GM21423 (cell line): ENCODE results near the gene TMTC2.
"Not testable (repeated sequence)": the region's sequence is repeated elsewhere in the genome, so short reads cannot be mapped to it uniquely, and the experiment has no call there.

Experiments used
- ATAC-seq: cut with Tn5 transposase; IDR thresholded peaks from one replicate; pipeline ENCODE4 v1.9.1; 2021; ENCODE audit warnings: mild to moderate bottlenecking, moderate library complexity; ENCODE audit not compliant: unreplicated experiment

Gene TMTC2

DNA sequence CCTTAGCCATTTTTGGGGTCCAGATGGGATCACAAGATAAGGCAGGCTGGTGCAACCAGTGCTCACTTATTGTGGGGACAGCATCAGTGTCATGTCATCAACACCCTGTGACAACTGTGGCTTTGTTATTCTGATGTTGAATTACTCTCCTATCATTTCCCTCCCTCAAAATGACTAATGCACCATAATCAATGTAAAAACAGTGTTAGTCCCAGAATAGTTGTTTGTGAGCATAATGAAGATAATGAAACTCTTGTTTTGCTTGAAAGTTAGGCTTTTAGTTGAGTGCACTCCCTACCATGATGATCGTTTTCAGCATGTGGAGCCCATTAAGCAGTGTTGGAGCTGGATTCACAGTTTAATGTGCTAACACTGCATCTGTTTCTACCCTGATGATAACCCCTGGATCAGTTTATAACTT lies 151.4 kb downstream of the TMTC2 start:
- ATAC-seq, result no peak

- no peak for ATAC-seq
Observed at GRCh38 chr12:82838827-82839226, 152.1 kb downstream of the TMTC2 start.

DNA sequence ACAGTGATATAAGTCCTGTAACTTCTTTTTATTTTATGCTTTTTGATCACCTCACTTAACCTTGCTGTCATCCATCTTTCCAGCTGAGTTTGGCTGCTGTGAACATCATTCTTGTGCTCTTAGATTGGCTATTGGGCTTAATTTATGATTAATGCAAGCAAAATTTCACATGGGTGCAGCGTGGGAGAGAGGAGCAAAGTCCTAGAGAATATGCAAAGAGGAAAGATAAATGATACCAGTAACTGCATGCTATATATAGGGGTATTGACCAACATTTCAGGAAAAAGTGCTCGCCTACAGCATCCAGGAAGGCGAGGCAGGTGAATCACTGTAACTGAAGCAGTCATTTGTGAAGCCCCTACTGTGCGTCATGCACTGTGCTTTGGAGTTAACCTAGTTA lies 153.1 kb downstream of the TMTC2 start:
- no peak for ATAC-seq

DNA sequence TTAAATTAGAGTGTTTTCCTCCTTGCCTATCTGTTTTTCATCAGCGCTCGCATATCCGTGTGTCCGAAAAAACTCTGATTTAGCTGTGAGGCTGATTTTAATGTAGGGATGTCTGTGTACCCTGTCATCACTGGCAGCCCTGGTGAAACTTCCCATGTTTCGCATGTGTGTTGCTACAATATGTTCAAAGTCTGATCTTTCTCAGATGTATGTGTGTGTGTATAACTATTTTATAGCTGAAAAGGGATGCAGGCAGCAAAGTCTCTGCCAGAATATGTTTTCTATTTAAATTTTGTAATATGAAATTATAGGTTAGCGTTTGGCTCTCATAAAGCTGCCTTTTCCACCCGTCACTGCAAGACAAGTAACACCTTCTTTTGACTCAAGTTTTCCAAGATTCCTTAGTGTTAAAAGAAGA lies 154.8 kb downstream of the TMTC2 start:
- ATAC-seq, result no peak

DNA sequence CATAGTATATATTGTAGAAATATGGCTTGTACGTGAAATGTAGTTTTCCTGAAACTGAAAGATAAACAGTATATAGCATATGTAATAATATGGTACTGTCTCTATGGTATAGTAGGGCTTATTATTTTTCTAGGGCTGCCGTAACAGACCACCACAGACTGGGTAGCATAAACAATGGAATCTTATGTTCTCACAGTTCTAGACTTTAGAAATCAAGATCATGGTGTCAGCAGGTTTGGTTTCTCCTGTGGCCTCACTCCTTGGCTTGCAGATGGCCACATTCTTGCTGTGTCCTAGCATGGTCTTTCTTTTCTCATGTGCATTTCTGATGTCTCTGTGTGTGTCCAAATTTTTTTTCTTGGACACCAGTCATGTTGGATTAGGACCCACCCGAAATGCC lies 155.8 kb downstream of the TMTC2 start:
- ATAC-seq, result no peak

DNA sequence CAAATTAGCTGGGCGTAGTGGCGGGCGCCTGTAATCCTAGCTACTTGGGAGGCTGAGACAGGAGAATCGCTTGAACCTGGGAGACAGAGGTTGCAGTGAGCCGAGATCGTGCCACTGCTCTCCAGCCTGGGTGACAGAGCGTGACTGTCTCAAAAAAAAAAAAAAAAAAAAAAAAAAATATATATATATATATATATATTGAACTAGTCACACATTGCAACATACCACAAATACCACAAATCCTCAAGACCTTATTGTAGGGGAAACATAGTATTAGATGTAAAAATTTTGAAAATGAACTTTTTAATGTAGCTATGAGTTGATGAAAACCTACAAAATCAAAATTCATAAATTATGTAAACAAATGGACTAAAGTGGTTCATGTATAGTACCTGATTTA lies 158.4 kb downstream of the TMTC2 start:
- ATAC-seq, result not testable (repeated sequence)

DNA sequence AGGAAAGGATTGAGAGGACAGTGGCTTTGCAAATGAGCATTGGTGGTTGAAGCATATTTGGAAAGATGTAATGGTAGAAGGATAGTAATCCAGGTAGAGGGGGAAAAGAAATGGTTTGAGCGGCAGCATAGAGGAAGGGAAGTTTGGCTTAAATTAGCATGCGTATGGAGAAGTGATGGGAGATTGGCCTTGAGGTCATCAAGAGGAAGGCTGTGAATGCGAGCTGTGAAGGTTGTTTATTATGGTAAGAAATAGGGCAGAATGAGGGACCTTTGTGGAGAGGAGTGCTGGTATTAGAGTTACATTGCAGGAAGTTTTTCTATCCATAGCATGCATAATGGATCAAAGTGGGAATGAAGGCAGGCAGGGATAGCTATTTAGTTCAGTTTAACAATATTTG lies 162.1 kb downstream of the TMTC2 start:
- no peak for ATAC-seq

DNA sequence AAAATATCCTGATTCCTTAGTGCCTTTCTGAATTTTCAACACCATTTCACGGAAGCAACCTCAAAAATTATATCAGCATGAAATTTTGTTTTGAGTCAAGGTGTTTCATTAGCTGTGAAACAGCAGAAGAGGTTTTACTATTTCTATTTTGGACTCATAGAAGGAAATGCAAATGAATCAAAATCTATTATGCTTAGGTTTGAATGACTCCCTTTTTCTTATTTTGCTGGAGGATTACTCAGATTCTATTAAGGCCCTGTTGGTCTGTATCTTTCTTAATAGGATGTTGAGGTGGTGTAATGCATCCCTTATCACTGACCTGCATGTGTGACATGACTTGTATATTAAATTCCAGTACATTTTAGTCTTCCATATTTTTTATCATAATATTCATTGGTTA lies 165.8 kb downstream of the TMTC2 start:
- no peak for ATAC-seq

DNA sequence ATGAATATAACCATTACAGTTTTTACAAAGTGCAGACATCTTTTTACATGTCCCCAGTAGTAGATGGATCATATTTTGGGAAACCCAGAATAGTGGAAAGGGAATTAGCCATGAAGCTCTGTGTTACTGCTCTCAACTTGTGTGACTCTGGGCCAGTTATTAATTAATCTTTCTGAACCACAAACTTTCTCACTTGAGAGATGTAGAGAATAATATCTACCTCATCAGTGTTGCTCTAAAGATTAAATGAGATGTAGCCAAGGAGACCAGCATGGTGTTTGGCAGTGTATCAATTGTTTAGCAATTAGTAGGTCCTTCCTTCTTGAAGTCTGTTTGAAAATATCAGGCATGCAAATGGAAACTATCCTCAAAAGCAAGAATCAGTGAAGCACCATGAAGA lies 169.2 kb downstream of the TMTC2 start:
- ATAC-seq, result peak; percentile 94

DNA sequence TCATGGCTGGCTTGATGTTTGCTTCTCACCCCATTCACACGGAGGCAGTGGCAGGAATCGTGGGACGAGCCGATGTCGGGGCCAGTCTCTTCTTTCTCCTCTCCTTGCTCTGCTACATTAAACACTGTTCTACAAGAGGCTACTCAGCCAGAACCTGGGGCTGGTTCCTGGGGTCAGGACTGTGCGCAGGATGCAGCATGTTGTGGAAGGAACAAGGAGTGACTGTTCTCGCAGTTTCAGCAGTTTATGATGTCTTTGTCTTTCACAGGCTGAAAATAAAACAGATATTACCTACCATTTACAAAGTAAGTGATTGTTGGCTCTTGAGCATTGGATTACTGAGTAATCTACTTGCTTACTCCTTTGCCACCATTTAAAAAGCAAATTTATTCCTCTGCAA lies 170.6 kb downstream of the TMTC2 start:
- ATAC-seq, result no peak

DNA sequence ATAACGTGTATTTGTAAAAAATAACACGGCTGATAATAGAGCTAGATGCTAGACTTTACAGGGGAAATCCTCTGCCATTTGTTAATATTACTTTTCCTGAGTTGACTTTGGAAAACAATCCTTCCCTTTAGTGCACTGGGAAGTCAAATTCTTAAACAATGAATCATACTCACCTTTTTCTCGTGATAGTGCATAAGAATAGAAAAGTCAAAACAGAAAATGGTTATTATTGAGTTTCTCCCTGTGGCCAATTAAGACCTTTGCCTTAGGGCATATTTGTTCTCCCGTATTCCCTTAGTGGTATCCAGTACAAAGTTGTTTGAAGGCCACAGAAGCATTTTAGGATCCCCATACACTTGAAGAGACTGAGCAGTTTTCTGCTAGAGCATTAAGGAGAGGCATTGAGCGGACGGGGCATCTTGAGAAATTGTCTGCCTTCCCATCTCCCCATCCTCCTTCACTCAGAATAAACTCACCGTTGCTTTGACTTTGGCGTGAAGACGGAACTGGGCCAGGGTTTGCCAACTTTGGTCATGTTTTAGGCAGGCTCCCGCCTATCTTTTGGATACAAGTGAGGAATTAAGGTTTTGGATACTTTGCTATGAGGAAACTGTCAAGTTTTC lies 171.3 kb downstream of the TMTC2 start:
- ATAC-seq, result no peak

DNA sequence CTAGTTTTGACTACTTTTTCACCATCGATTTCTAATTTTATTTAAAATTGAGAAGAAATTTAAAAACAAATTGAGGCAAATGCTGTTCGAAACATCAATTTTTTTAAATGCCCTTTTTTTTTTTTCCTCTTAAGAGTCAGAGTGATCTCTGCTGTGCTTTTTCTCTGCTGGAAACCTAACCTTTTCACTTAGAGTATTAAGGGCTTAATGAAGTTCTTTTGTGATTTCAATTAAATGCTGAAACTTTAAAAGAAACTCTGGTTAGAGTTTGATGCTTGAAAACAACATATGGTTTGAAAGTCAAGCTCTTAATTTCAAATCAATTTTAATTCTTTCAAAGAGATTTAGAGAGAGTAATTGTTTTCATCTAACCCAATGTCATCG lies 171.8 kb downstream of the TMTC2 start:
- ATAC-seq, result no peak

DNA sequence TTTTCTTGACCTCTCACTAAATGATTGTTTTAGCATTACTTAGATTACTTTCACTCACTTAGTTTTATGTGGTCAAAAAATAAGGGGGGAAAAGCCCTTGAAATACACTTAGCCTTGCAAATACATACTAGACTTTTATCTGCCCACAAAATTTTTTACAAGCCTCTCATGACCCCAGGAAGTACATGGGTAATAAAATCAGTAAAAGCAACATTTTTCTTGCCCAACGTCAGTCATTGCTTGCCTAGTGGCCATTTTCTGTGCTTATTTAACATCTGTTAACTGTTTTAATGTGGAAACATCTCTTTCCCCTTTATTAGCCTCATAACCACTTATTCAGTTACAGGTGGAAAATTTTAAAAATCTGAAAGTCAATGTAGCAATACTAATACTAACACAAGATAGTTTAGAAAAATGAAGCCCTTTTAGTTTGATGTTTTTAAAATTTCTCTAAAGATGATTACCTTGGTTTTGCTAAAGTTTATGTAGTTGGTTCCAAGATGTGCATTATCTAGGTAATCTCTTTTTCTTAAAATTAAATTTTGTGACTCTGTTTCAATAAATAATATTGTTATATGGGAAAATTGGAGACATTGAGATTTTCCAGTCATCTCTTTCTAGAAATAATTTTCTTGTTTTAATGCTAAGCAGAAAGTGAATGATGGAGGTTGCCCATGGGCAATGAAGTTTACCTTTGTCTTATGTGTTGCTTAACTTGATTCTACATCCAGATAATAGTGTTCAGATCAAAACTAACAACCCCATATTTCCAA lies 175.5 kb downstream of the TMTC2 start:
- ATAC-seq, result no peak

DNA sequence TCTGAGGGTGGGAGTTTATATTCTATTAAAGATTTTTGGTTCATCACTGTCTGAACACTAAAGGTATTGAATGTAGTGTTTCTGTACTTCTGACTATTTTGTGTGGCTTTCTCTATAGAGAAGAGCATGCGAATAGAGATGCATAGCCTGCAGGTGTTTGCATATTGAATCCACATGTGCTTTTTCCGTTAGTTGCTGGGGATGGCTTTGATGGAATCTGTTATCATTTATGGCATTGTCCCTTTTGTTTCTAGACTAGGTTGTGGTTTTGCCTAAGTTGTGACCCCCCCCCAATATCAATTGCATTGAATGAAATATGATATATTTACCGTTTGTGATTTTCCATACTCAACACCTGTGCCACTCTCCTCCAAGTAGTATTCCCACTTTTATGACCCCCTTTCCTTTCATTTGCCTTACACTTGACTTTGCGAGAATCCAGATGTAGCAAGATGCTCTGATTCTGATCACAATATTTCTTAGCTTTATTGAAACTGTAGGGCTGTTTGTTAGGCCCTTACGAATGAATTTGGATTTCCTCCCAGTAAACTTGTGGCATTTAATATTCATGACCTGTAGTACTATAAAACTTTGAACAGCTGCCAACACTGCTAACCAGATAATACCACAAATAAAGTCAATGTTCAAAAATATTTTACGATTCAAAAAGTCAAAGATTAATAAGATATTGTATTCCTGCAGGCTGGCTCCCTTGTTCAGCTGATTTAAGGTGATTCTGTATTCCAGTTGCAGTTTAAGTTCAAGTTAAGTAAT lies 176.4 kb downstream of the TMTC2 start:
- ATAC-seq, result no peak

GRCh38 chr12:82866227-82866775 lies 179.6 kb downstream of the TMTC2 start:
- ATAC-seq, result no peak

DNA sequence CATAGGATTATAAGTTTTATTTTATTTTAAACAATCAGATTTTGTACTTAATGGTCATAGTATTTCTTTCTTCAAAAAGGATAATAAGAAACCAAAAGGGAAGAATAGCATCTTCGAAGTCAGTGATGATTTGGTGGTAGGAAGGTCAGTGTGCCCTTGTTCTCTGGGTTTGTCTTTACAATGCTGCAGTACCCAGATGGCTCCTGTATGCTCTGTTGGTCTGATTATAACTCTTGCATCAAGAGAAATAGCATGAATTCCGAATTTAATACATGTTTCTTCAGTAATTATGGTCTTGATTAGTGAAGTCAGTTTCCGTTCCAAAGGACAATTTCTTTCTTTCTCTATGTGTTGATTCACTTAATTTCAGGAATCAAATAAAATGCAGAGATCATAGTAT lies 180.2 kb downstream of the TMTC2 start:
- ATAC-seq, result no peak

- ATAC-seq, result no peak
Observed at GRCh38 chr12:82867762-82868500, 181.2 kb downstream of the TMTC2 start.

DNA sequence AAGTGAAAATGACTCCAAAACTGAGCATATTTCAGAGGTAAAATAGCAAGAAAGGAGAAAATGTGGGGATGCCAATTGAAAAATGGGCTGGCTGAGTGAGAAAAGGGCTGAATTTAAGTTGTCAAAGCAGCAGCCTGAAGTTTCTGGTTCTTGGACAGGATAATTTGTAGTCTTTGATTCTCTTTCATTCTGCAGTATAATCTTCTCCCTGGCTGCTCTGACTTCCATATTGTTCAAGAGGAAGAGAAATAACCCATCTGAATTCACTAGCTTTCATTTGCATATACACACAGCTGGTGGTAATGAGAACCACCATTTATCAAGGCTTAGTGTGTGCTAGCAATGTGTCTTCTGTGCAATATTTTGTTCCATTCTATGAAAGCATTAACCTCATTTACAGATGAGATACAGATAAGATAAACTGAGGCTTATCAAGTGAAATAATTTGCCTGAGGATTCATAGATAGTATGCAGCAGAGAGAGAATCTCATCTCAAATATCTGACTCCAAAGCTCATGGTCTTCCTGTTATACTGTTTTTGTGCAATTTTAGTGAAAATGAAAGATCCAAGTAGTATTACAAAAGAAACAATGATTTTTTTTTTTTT lies 184.2 kb downstream of the TMTC2 start:
- peak; percentile 54 for ATAC-seq

- ATAC-seq, result no peak
Observed at GRCh38 chr12:82872088-82872487, 185.4 kb downstream of the TMTC2 start.

GRCh38 chr12:82873309-82873708 lies 186.6 kb downstream of the TMTC2 start:
- no peak for ATAC-seq

- no peak for ATAC-seq
Observed at GRCh38 chr12:82873951-82874350, 187.2 kb downstream of the TMTC2 start.
